Fibroblast of skin of left quadriceps (primary cell): Measurements from ENCODE around the gene MEGF11.

Experiments
- DNase-seq, 2 experiments: peaks; one replicate each; pipeline ENCODE4 v3.0.0-alpha.2; 2013; ENCODE audit warnings: low read depth in 2 of 2

MEGF11 gene

DNA sequence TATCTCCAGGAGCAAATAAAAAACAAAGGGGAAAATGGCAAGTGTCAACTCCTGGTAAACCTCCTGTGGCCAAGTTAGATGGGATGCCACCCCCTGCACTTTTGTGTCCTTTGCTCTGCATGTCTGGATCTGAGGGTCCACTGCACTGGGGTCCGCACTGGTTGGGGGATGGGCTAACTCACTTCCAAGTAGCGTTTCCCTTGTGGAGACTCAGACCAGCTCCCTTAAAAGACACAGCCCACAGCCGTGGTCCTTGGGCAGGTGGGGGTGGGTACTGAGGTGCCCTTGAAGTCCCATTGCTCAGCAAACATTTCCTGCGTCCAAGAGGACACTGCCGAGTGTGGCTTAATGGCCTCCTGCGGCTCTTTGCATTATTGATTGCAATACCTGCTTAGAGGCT lies 188.2 kb downstream of the MEGF11 start:
- no peak for DNase-seq

DNA sequence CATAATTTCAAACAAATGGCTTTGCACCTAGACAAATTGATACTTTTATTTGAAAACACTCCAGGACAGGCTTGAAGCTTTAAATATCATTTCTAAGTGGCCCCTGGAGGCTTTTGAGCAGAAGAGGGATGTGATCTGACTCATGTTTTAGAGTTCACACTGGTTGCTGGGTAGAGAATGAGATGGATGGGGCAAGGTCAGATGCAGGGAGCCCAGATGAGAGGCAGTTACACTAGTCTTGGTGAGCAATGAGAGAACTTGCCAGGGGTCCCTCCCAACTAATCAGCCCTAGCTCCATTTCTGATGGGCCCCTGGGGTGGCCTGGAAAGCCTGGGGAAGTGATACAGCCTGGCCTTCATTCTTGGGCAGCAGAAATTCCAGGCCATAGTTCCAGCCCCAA lies 190.4 kb downstream of the MEGF11 start:
- no peak for DNase-seq

DNA sequence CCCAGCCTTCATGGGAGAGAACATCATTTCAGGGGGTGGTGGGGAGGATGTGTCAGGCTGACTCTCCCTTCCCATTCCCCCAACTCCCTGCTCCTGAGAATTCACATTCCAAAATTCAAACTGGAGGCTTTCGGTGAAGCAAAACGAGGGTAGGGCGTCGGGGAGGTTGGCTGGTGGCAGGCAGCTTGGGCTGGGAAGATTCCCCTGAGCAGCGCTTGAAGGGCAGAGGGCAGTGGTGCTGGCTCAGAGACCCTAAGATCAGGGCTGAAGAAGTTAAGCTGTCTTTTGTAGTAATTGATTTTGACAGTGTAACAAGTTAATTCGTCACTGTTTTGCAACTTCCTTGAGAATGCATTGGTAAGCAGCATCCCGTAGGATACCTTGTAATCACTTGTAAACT lies 196.5 kb downstream of the MEGF11 start:
- no peak for DNase-seq

DNA sequence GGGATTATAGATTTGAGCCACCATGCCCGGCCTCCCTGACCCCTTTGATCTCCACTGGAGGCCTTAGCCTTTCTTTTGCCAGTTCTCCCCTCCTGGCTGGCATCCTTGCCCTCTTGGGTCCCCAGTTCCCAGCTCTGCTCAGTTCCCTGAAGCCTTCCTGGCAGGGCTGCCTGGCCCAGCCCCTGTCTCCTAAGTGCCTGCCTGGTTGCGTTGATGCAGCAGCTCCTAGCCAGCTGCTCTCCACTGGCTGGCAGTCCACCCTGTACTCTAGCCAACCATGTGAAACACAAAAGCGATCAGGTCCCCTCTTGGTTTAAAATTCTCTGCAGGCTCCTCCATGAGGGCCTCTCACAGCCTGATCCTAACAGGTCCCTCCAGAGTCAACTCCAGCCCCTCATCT lies 199.6 kb downstream of the MEGF11 start:
- no peak for DNase-seq

DNA sequence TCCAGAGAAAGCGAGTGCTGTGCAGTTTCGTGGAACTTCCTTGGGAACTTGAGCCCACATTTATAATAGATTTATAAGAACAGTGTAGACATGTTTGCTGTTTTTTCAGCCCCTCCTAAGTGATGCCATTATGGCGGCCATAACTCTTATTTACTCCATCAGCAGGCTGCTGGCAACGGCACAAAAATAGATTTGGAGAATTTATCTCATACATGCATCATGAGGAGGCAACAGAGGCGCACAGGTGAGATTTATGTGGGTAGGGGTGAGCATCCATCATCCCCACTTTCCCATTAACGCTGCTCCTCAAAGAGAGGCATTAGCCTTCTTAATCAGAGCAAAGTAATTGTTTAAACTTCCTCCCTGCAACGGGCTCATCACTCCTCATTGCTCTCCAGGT lies 201.7 kb downstream of the MEGF11 start:
- no peak for DNase-seq

DNA sequence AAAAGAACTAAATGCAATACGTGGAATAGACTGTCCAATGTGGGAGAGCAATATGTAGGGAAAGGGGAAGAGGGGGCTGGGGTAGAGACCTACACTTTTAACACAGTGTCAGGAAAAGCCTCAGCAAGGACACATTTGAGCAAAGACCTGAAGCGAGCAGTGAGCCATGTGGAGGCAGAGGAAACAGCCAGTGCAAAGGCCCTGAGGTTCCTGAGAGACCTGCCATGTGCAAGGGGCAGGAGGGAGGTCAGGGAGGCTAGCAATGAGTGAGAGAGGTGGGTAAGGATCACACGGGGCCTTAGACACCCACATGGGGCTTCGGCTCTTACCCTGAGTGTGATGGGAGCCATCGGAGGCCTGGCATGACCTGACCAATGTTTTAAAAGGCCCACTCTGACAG lies 203.3 kb downstream of the MEGF11 start:
- DNase-seq = no peak

DNA sequence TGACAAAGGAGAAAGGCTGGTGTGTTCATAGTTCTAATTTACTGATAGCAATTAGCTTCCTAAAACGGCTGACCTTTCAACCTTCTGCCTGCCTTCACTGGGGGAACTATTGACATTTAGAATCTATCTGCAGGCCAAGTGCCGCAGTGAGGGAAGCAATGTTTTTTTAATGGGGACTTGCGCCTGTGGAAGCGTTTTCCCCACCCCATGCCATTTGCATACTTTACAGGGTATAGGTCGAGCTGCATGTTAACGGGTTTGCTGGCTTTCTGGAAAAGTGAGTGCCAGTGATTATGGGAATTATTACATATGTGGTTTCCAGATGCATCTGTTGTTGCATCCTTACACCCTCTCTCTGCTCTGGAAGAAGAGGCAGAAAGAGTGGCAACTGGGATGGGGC lies 204.2 kb downstream of the MEGF11 start:
- DNase-seq = no peak

DNA sequence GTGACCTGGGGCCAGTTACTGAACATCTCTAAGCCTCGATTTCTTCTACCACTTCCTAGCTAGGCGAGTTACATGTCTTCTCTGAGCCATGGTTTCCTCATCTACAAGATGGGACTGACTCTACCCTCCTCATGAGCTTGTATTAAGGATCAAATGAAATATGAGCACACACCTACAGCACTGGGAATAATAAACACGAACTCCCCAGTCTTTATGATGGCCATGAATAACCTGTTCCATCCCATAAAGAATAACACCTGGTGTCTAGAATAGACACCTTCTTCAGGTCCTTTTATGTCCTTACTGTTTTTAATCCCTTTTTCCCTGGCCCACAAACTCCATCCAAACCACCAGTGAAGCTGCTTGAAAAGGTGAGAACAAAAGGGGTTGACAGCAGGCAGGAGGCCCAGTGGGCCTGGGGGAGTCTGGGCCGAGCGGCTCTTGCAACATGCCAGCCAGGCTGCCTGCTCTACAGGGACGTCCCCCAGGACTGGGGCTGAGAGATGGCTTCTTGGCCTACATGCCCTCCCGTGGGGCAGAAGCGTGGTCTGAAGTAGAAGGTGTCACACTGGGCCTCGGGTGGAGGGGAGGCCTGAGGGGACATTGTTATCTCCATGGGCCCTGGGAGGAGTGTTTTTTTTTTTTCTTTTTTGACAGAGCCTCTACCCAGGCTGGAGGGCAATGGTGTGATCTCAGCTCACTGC lies 206.1 kb downstream of the MEGF11 start:
- no peak for DNase-seq

DNA sequence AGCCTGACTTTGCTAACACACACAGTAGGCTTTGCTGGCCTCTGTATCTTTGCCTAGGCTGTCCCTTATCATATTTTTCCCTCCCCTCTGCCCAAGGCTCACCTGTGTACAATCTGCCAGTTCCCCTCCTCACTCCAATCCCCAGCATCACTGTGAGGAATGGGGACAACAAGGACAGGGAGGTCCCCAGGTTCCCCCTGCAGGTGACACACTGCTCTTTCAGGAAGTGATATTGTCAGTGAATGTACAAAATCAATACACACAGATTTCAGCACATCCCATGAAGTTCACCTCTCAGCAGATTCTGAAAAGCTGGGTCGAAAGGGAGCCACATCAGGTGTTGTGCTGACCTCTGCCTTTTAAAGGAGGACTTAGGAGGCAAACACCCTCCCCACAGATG lies 206.8 kb downstream of the MEGF11 start:
- no peak for DNase-seq

DNA sequence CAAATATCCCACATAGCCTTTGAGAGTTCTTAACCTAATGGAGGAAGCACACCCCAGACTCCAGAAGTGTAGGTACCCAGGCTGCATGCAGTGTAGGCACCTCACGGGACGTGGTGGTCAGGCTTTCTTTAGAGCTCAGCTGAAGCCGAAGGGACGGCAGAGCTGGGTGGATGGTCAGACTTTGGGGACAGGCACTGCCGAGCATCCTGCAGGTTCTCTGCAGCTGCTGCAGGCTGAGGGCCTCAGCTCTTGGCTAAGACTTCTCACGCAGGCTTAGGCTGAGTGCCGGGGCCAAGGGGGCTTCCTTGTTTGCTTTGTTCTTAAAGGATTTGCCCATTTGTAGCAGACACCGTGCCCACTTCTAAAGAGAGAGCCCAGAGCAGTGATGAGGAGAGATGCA lies 207.2 kb downstream of the MEGF11 start:
- DNase-seq = no peak

DNA sequence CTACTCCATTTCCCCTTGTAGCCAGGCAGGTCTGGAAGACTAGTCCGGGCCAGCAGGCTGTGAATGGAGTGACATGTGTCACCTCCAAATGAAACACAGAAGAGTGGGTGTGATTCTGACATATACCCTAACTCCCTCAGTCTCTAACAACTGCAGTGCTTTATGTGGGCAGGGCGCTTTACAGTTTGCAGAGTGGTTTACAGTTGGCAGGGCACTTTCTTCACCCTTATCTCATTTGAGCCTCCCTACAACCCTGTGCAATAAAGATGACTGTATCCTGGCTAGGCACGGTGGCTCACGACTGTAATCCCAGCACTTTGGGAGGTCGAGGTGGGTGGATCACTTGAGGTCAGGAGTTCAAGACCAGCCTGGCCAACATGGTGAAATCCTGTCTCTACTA lies 208.0 kb downstream of the MEGF11 start:
- DNase-seq = no peak

DNA sequence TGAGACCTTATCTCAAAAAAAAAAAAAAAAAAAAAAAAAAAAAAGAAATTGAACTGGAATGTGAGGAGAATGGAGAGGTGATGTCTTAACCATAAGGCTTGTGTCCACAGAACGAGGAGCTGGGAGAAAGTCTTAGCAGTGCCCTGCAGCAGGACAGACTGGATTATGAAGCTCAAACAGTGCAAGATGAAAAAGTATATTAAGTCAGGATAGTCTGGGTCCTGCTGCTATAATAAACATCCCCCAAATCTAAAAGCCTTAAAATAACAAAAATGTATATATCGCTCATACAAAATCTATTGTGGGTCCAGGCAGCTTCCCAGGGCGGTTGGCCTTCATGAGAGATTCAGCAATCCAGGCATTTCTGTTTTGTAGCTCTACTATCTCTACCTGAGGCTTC lies 208.7 kb downstream of the MEGF11 start:
- no peak for DNase-seq

DNA sequence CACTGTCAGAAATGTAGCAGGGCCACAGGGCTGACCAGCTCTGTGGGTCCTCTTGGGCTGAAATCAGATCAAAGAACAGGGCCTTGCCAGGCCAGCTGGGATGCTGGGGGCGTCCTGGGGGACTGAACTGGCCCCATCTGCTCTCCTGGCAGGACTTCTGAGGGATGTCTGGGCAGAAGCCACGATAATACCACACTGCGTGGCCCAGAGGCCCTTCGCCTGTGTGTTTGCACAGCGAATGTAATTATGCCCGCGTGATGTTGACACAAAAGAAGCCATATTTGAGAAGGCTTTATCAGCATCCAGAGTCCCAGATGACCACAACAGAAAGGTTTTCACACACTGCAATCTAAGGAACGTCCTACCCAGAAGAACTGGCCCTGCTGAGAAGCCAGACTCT lies 210.3 kb downstream of the MEGF11 start:
- DNase-seq = no peak

DNA sequence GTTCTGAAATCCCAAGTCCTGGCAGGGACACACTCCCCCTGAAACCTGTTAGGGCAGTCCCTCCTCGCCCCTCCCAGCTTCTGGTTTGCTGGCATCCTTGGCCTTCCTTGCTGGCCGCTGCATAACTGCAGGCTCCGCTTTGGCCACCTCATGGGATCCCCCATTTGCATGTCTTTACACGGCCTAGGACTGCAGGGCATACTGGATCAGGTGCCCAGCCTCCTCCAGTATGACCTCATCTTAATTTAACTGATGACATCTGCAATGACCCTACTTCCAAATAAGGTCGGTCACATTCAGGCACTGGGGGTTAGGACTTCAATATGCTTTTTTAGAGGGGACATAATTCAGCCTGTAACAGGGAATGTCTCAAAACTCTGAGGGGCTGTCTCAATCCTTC lies 210.9 kb downstream of the MEGF11 start:
- no peak for DNase-seq

DNA sequence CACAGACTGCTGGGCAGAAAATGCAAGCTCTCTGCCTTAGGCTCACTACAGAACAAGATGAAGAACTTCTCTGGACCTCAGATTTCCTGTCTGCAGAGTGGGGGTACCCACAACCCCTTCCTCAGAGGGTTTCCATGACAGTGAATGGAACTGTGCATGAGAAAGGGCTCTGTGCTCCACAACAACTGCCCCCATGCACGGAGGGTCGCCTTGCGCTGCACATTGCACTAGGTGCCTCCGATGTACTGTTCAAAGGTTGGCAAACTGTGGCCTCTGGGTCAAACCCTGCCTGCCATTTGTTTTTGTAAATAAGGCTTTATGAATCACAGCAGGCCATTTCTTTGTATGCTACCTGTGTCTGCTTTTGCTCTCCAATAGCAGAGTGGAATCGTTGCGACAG lies 212.3 kb downstream of the MEGF11 start:
- DNase-seq = no peak

DNA sequence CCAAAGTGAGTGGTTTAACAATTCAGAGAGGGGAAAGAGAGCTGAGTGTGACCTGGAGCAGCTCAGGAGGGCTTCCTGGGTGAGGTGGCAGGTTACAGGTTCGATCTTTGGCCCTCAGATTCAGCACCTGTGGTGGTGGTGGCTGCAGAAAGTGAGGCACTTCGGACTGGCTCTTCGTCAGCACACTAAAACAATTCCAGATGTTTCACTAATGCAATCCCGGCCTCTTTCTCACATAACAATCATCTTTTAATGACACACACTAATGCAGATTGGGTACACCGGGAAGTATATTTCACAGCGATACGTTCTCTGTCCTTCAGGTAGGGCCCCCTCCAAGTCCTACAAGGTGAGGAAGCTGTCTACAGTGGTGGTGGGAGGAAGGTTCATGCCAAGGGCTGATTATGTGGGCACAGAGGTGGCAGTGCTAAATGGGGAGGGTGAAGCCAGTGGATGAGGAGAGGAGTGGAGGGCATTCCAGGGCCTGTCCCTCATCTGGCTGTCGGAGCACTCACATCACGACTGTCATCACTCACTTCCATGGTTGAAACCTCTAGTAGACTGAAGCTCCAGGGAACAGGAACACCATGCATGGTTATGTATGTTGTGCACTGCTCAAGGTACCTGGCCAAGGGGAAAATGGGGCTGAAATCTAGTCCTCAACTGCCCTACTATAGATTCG lies 213.2 kb downstream of the MEGF11 start:
- no peak for DNase-seq

DNA sequence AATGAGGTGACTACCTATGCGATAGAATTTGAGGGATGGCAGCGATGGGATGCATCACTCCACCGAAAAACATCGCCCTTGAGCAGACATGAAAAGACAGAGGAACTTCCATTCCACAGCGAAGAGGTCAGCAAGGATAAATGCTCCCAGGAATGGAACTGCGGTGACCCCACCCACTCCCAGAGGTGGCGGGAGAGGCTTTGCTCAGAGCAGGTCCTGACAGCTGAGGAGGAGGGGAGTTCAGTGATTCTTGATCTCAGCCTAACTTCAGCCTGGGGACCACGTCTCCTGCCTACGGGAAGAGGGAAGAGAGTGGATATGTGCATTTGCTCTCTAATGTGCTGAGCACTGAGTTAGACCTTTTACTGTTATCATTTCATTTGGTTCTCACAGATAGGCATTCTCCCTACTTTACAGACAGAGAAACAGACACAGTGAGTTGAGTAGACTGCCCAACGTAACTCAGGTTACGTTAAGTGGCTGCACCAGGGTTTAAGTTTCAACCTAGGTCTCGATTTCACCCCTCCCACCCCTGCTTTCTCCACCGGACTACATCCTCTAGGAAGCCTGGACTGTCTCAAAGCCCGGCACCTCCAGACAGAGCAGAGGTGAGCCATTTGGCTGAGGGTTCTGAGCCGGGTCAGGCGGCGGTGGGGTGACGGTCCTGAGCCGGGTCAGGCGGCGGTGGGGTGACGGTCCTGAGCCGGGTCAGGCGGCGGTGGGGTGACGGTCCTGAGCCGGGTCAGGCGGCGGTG lies 214.3 kb downstream of the MEGF11 start:
- no peak for DNase-seq

DNA sequence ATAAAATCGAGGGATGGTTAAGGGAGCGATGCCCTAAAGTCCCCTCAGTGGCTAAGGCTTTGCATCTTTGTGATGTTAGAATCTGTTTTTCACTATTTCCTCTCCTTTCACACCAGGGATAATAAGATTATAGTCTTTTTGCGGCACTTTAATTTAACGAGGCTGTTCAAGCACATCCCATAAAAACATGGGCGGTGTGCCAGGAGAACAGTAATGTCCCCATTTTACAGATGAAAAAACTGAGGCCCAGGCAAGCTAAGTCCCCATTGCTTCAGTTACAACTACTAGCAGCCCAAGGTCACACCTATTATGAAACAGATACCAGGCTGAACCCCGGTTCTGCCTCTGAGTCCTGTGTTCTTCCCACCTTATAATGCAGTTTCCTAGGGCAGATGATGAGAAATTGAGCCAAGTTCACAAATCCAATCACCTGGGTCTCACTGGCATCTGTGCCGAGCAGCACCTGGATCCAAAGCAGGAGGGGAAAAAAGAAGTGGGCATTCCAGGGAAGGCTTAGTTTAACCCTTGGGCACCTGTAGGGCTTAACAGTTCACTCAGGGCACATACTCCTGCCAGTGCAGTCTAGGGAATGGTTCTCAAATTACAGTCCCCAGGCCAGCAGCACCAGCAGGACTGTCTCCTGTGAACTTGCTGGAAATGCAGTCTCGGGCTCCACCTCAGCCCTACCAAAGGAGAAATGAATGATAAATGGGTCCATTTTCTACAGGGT lies 215.0 kb downstream of the MEGF11 start:
- DNase-seq = no peak

DNA sequence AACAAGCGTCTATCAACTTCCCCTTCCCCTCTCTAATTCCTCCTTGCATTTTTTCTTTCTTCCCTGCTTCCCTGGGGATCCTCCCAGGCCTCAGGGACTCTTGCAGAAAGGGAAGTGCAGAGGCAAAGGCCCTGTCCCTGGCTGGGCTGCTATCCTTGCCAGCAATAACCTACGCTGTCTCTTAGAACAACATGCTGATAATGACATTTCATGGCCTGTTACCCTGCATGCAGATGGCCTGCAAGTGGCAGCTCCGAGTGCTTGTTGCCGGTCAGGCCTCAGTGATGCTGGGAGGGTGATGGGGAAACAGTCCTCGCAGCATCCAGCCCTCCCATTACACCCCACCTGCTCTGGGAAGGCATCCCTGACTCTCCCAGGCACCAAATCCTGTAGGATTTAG lies 216.7 kb downstream of the MEGF11 start:
- DNase-seq = no peak

DNA sequence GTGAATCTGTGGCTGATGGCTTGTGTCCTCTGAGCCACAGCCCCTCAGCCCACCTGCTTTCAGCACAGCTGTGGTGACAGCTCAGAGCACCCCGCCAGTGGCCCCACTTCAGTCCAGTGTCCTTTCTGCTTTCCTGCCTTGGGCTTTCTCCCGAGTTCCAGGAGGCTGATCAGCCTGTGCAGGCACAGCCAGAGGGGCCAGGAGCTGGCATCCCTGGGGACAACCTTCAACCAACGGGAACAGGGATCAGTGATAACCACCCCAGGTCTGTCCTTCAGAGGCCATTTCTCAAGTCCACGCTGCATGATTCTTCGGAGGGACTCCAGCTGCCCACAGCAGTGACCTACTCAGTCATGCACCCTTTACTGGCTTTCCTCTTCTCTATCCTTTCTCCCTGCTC lies 217.6 kb downstream of the MEGF11 start:
- no peak for DNase-seq

DNA sequence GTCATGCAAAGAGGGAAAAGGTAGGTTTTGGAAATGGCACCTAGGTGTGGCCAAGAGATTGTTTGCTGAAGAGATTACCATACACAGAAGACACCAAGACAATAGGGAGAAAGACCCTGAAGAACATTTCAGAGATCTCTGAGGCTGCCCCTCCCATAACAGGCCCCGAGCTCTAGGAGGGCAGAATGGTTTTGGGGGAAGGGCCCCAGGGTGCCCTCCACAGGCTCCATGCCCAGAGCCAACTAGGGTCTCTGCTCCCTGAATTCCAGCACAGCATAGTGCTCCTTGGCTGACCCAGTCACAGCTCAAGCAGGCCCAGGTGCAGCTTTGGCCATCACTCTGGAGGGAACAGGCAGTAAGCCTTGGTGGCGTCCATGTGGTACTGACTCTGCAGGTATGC lies 220.4 kb downstream of the MEGF11 start:
- DNase-seq = no peak

DNA sequence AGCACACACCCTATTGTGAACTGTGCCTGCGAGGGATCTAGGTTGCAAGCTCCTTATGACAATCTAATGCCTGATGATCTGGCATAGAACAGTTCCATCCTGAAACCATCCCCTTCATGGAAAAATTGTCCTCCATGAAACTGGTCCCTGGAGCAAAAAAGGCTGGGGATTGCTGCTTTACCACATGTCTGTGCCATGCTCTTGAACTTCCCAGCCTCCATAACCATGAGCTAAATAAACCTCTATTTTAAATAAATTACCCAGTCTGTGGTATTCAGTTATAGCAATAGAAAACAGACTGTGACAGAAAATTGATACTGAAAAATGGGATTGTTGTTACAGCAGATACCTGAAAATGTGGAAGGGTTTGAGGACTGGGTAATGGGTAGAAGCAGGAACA lies 221.5 kb downstream of the MEGF11 start:
- no peak for DNase-seq
